HL-60 (cell line): ENCODE data around the gene DYNC1LI2.

ENCODE experiments used
- GABPA ChIP-seq: IDR thresholded peaks from 2 replicates; pipeline ENCODE4 v1.6.1; 2012; ENCODE audit warnings: low read depth
- POLR2AphosphoS5 ChIP-seq: IDR thresholded peaks from 2 replicates; pipeline ENCODE4 v1.6.1; 2012; ENCODE audit warnings: low read depth
- TF ChIP-seq, protein P1 (sequence below): IDR thresholded peaks from one replicate; pipeline ENCODE4 v1.5.1; 2011; ENCODE audit warnings: low read length, control low read depth, inconsistent platforms; ENCODE audit not compliant: insufficient read depth
- TF ChIP-seq, protein P2 (sequence below): IDR thresholded peaks from 2 replicates; pipeline ENCODE4 v1.6.1; 2012; ENCODE audit warnings: low read depth; ENCODE audit not compliant: insufficient replicate concordance

DNA sequence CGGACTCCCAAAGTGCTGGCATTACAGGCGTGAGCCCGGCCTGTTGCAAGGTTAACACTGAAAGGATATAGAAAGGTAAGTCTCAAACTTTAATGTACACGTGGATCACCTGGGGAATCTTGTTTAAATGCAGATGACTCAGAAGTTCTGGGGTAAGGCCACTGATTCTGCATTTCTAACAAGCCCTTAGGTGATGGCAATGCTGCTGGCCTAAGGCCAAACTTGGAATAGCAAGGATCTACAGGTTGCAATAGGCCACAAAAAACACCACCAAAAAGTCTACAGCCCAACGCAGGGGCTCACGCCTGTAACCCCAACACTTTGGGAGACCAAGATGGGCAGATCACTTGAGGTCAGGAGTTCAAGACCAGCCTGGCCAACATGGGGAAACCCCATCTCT, 59.1 kb downstream of the DYNC1LI2 start:
- TF ChIP-seq GABPA, result no peak
- TF ChIP-seq, protein P1, sequence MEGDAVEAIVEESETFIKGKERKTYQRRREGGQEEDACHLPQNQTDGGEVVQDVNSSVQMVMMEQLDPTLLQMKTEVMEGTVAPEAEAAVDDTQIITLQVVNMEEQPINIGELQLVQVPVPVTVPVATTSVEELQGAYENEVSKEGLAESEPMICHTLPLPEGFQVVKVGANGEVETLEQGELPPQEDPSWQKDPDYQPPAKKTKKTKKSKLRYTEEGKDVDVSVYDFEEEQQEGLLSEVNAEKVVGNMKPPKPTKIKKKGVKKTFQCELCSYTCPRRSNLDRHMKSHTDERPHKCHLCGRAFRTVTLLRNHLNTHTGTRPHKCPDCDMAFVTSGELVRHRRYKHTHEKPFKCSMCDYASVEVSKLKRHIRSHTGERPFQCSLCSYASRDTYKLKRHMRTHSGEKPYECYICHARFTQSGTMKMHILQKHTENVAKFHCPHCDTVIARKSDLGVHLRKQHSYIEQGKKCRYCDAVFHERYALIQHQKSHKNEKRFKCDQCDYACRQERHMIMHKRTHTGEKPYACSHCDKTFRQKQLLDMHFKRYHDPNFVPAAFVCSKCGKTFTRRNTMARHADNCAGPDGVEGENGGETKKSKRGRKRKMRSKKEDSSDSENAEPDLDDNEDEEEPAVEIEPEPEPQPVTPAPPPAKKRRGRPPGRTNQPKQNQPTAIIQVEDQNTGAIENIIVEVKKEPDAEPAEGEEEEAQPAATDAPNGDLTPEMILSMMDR, result no peak
- TF ChIP-seq POLR2AphosphoS5, result no peak
- TF ChIP-seq, protein P2, sequence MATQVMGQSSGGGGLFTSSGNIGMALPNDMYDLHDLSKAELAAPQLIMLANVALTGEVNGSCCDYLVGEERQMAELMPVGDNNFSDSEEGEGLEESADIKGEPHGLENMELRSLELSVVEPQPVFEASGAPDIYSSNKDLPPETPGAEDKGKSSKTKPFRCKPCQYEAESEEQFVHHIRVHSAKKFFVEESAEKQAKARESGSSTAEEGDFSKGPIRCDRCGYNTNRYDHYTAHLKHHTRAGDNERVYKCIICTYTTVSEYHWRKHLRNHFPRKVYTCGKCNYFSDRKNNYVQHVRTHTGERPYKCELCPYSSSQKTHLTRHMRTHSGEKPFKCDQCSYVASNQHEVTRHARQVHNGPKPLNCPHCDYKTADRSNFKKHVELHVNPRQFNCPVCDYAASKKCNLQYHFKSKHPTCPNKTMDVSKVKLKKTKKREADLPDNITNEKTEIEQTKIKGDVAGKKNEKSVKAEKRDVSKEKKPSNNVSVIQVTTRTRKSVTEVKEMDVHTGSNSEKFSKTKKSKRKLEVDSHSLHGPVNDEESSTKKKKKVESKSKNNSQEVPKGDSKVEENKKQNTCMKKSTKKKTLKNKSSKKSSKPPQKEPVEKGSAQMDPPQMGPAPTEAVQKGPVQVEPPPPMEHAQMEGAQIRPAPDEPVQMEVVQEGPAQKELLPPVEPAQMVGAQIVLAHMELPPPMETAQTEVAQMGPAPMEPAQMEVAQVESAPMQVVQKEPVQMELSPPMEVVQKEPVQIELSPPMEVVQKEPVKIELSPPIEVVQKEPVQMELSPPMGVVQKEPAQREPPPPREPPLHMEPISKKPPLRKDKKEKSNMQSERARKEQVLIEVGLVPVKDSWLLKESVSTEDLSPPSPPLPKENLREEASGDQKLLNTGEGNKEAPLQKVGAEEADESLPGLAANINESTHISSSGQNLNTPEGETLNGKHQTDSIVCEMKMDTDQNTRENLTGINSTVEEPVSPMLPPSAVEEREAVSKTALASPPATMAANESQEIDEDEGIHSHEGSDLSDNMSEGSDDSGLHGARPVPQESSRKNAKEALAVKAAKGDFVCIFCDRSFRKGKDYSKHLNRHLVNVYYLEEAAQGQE, result no peak
